Smooth muscle cell (in vitro differentiated cells): ENCODE measurements around the gene LRRC8B. TPM values are rescaled to one million over a fixed set of nuclear protein-coding genes. Genes with fewer than 3 reads are reported as not detected.

Experiments used
- DNase-seq: peaks from one replicate; lab custom pipeline; 2025; ENCODE audit not compliant: unreplicated experiment; lab: John Stamatoyannopoulos, UW
- H2AFZ ChIP-seq: fragments of 200-600 bp; sonication (generic); 2 replicates; pipeline ENCODE4 v1.6.0; 2016; ENCODE audit warnings: antibody characterized with exemption, low read depth, mild to moderate bottlenecking
- H3F3A ChIP-seq: fragments of 200-600 bp; sonication (generic); 2 replicates; pipeline ENCODE4 v1.6.0; 2017; ENCODE audit warnings: antibody characterized with exemption, low read depth
- H3K27ac ChIP-seq: fragments of 200-600 bp; sonication (generic); 2 replicates; pipeline ENCODE4 v1.5.1; 2016; ENCODE audit warnings: low read depth, mild to moderate bottlenecking
- H3K27me3 ChIP-seq: fragments of 200-600 bp; sonication (generic); 2 replicates; pipeline ENCODE4 v1.6.1; 2016; ENCODE audit warnings: low read depth, mild to moderate bottlenecking
- H3K36me3 ChIP-seq: fragments of 200-600 bp; sonication (generic); 2 replicates; pipeline ENCODE4 v1.5.1; 2016; ENCODE audit warnings: low read depth
- H3K4me1 ChIP-seq: fragments of 200-600 bp; sonication (generic); 2 replicates; pipeline ENCODE4 v1.5.1; 2016; ENCODE audit warnings: low read depth
- H3K4me2 ChIP-seq: fragments of 200-600 bp; sonication (generic); 2 replicates; pipeline ENCODE4 v1.6.0; 2016; ENCODE audit warnings: mild to moderate bottlenecking
- H3K4me3 ChIP-seq: fragments of 200-600 bp; sonication (generic); 2 replicates; pipeline ENCODE4 v1.5.1; 2016; ENCODE audit warnings: mild to moderate bottlenecking
- H3K79me2 ChIP-seq: fragments of 200-600 bp; sonication (generic); 2 replicates; pipeline ENCODE4 v1.6.0; 2016; ENCODE audit warnings: low read depth, mild to moderate bottlenecking
- H3K9ac ChIP-seq: fragments of 200-600 bp; sonication (generic); 2 replicates; pipeline ENCODE4 v1.6.0; 2016; ENCODE audit warnings: low read depth
- H3K9me3 ChIP-seq: fragments of 200-600 bp; sonication (generic); replicated peaks from 2 replicates; pipeline ENCODE4 v1.5.1; 2016; ENCODE audit warnings: low read depth
- H4K20me1 ChIP-seq: fragments of 200-600 bp; sonication (generic); 2 replicates; pipeline ENCODE4 v1.6.0; 2016; ENCODE audit warnings: low read depth
- CTCF ChIP-seq: fragments of 200-600 bp; sonication (generic); IDR thresholded peaks from 2 replicates; pipeline ENCODE4 v1.5.1; 2017; ENCODE audit warnings: borderline replicate concordance, mild to moderate bottlenecking, antibody characterized with exemption; ENCODE audit not compliant: insufficient read depth, poor library complexity, severe bottlenecking
- WGBS: methylation state at CpG from one replicate; pipeline ENCODE4 v1.1.7; 2016; ENCODE audit warnings: low lambda C conversion rate; 5-methylcytosine and 5-hydroxymethylcytosine counted together
- polyA plus RNA-seq: library from polyadenylated mRNA; unstranded; fragments of >200 nt; fragmentation: Nextera tagmentation; extraction: Ambion mirVana; gene quantifications from 2 replicates; pipeline ENCODE4 v1.2.1, GENCODE V29; 2016
- total RNA-seq: library from RNA; depleted of rRNA; stranded (reverse); fragments of >200 nt; gene quantifications from 2 replicates; pipeline ENCODE4 v1.2.3, GENCODE V29; 2014

Gene LRRC8B
- total and polyA plus RNA-seq, 2 experiments from 2014 or later = 1.5 to 4.6 TPM

- Histone ChIP-seq H3K27me3 (no peaks in the 10 kb centered on the region), H3K4me1 (no peaks in the 10 kb centered on the region), H2AFZ (peak overlapping the region; percentile 57), H4K20me1 (no peaks in the 10 kb centered on the region), H3K27ac (no peak overlapping the region), H3K36me3 (no peaks in the 10 kb centered on the region), H3K9me3 (no peaks in the 10 kb centered on the region), H3F3A (no peaks in the 10 kb centered on the region), H3K4me2 (peak overlapping the region; percentile 30), H3K4me3 (no peak overlapping the region), H3K79me2 (no peaks in the 10 kb centered on the region), H3K9ac (no peak overlapping the region)
- DNase-seq = no peak
- WGBS = 47% methylated on average over 5 of the region's 5 CpGs
- TF ChIP-seq CTCF = peak; percentile 66
Measured at GRCh38 chr1:89598450-89599331, 74.1 kb downstream of the LRRC8B start.

GRCh38 chr1:89599332-89599630 is 74.7 kb downstream of the LRRC8B start:
- no peak for TF ChIP-seq CTCF
- H4K20me1 ChIP-seq = no peaks in the 10 kb centered on the region
- H3K4me1 ChIP-seq = no peaks in the 10 kb centered on the region
- WGBS = 89% methylated on average over 2 of the region's 2 CpGs
- H3K4me2 ChIP-seq = no peak overlapping the region
- H3K79me2 ChIP-seq = no peaks in the 10 kb centered on the region
- no peak overlapping the region for H2AFZ ChIP-seq
- no peak overlapping the region for H3K27ac ChIP-seq
- H3K9me3 ChIP-seq = no peaks in the 10 kb centered on the region
- no peaks in the 10 kb centered on the region for H3K27me3 ChIP-seq
- no peaks in the 10 kb centered on the region for H3K36me3 ChIP-seq
- no peak overlapping the region for H3K9ac ChIP-seq
- no peak for DNase-seq
- no peak overlapping the region for H3K4me3 ChIP-seq
- no peaks in the 10 kb centered on the region for H3F3A ChIP-seq

- no peaks in the 10 kb centered on the region for H3F3A ChIP-seq
- WGBS = 95% methylated on average over 3 of the region's 3 CpGs
- H3K9me3 ChIP-seq = no peaks in the 10 kb centered on the region
- DNase-seq = no peak
- H2AFZ ChIP-seq = no peak overlapping the region
- H4K20me1 ChIP-seq = no peaks in the 10 kb centered on the region
- no peak overlapping the region for H3K9ac ChIP-seq
- H3K4me1 ChIP-seq = no peaks in the 10 kb centered on the region
- H3K4me3 ChIP-seq = no peak overlapping the region
- no peak for TF ChIP-seq CTCF
- H3K36me3 ChIP-seq = no peaks in the 10 kb centered on the region
- H3K4me2 ChIP-seq = no peak overlapping the region
- no peak overlapping the region for H3K27ac ChIP-seq
- H3K79me2 ChIP-seq = no peaks in the 10 kb centered on the region
- H3K27me3 ChIP-seq = no peaks in the 10 kb centered on the region
Measured at GRCh38 chr1:89600451-89601224, 76.0 kb downstream of the LRRC8B start.
